HCT116 (cell line): ENCODE measurements around the gene P2RX6.

Source experiments
- ATF3 ChIP-seq: IDR thresholded peaks from 2 replicates; pipeline ENCODE4 v1.6.1; 2012
- CTCF ChIP-seq, 3 experiments: fragments of 200-600 bp in 1 of 3; sonication (generic) in 1 of 3; IDR thresholded peaks in 2 of 3; conservative IDR thresholded peaks in 1 of 3; 2 replicates each; pipeline ENCODE4 v1.5.1; 2012 to 2017; ENCODE audit warnings: low read depth in 2 of 3, low read length in 2 of 3, antibody characterized with exemption in 1 of 3, borderline replicate concordance in 1 of 3, control low read depth in 1 of 3, mild to moderate bottlenecking in 1 of 3, mixed read lengths in 1 of 3, mixed run types in 1 of 3, moderate library complexity in 1 of 3; ENCODE audit not compliant: insufficient read depth in 1 of 3
- EZH2 ChIP-seq: fragments of 200-600 bp; sonication (generic); IDR thresholded peaks from 2 replicates; pipeline ENCODE4 v1.6.1; 2017; ENCODE audit warnings: antibody characterized with exemption, mixed run types
- EZH2phosphoT487 ChIP-seq: fragments of 200-600 bp; IDR thresholded peaks from 2 replicates; pipeline ENCODE4 v1.6.1; 2018; ENCODE audit warnings: antibody characterized with exemption, borderline replicate concordance
- JUND ChIP-seq: IDR thresholded peaks from 2 replicates; pipeline ENCODE4 v1.6.1; 2012
- MAX ChIP-seq: IDR thresholded peaks from 2 replicates; pipeline ENCODE4 v1.6.1; 2012
- POLR2A ChIP-seq: IDR thresholded peaks from 2 replicates; pipeline ENCODE4 v1.7.0; 2011; ENCODE audit warnings: borderline replicate concordance; ENCODE audit not compliant: insufficient read depth, insufficient read length; ENCODE audit errors: extremely low read depth
- POLR2AphosphoS5 ChIP-seq: IDR thresholded peaks from 2 replicates; pipeline ENCODE4 v1.6.1; 2011; ENCODE audit warnings: mild to moderate bottlenecking, low read depth, low read length, moderate library complexity
- RAD21 ChIP-seq: IDR thresholded peaks from 2 replicates; pipeline ENCODE4 v1.6.1; 2012; ENCODE audit warnings: low read depth, mild to moderate bottlenecking
- REST ChIP-seq: IDR thresholded peaks from 2 replicates; pipeline ENCODE4 v1.6.1; 2012; ENCODE audit warnings: low read depth
- SIN3A ChIP-seq: IDR thresholded peaks from 2 replicates; pipeline ENCODE4 v1.6.1; 2012; ENCODE audit warnings: low read depth
- TCF7L2 ChIP-seq: IDR thresholded peaks from 2 replicates; pipeline ENCODE4 v1.7.0; 2011; ENCODE audit warnings: borderline replicate concordance, inconsistent platforms; ENCODE audit not compliant: insufficient read depth, insufficient read length; ENCODE audit errors: extremely low read depth
- YY1 ChIP-seq: IDR thresholded peaks from 2 replicates; pipeline ENCODE4 v1.6.1; 2011; ENCODE audit warnings: low read length, low read depth, moderate library complexity, mild to moderate bottlenecking; ENCODE audit not compliant: insufficient replicate concordance; ENCODE audit errors: extremely low read depth
- ZNF274 ChIP-seq: fragments of 200-500 bp; sonication (Bioruptor generic); IDR thresholded peaks from 2 replicates; pipeline ENCODE4 v1.6.1; 2014; ENCODE audit warnings: mild to moderate bottlenecking, low read depth, low read length, inconsistent platforms

GRCh38 chr22:21068681-21069276 lies 53.8 kb downstream of the P2RX6 start:
- TF ChIP-seq CTCF (IDR thresholded peaks at IDR 0.05 in 2 of 3, conservative IDR thresholded peaks at IDR 0.05 in 1 of 3; ENCODE audit: borderline replicate concordance in 1 of 3, insufficient read depth in 1 of 3, low read depth in 2 of 3, low read length in 2 of 3) (no peak), POLR2AphosphoS5 (no peak), MAX (no peak), EZH2 (no peak), ZNF274 (no peak), POLR2A (no peak), REST (no peak), TCF7L2 (no peak), SIN3A (no peak), ATF3 (no peak), EZH2phosphoT487 (no peak), YY1 (no peak), JUND (no peak), RAD21 (no peak)
